ENCODE results near the gene KCNN3. TPM values are rescaled to one million over a fixed set of nuclear protein-coding genes. Genes with fewer than 3 reads are reported as not detected.
"Not testable (repeated sequence)": the region's sequence is repeated elsewhere in the genome, so short reads cannot be mapped to it uniquely, and the experiment has no call there.

The KCNN3 gene
- total and polyA plus RNA-seq, 2 of the 13 experiments (the other 11 are each of a cell fraction or from before 2014, with no cell fraction given), result not detected

- POLR2A ChIA-PET; H3K27me3 ChIP-seq (ENCODE audit: control insufficient read depth in 1 of 2, insufficient read depth in 2 of 2, low read length in 2 of 2); H2AFZ ChIP-seq (ENCODE audit: low read length); ATAC-seq; H3K27ac ChIP-seq (ENCODE audit: extremely low read length, insufficient read depth, low read length); in situ Hi-C loops (cut with HindIII; ENCODE audit: extremely low pct_ligation_motif_present, low pct_unique_long_range_greater_than_20kb); H3K9me3 ChIP-seq (ENCODE audit: low read length); FAIRE-seq; H3K4me2 ChIP-seq (ENCODE audit: low read depth, low read length); H3K4me1 ChIP-seq (ENCODE audit: insufficient read depth, low read length); intact Hi-C loops (cut with micrococcal nuclease; ENCODE audit: unreplicated experiment); H3K4me3 ChIP-seq (replicated peaks in 1 of 3; ENCODE audit: insufficient read depth in 1 of 3, low read depth in 2 of 3, low read length in 3 of 3); BruUV-seq (replicated peaks); H4K20me1 ChIP-seq (ENCODE audit: insufficient read depth, low read length); H3K79me2 ChIP-seq (ENCODE audit: insufficient read depth, low read length); DNase-seq (ENCODE audit: low spot score); H3K36me3 ChIP-seq (replicated peaks in 1 of 2; ENCODE audit: control insufficient read depth in 1 of 2, insufficient read depth in 2 of 2, low read length in 2 of 2); H3K9ac ChIP-seq (ENCODE audit: insufficient read depth, low read depth, low read length): not testable (repeated sequence)
- 72% methylated on average over 9 of the region's 9 CpGs for whole genome bisulfite sequencing (ENCODE audit: low lambda C conversion rate)
- CTCF ChIA-PET (ENCODE audit: low intra/inter-chr PET ratio, low total read pairs), result interaction anchor here (3.6 kb wide), 1 partner anchor 70 kb away, joined by 51 read pairs; no protein-coding TSS in a partner anchor
- TF ChIP-seq NFYC (CRISPR knock-in tag; IDR thresholded peaks at IDR 0.05) (peak; percentile 58), NFYB (CRISPR knock-in tag; IDR thresholded peaks at IDR 0.05) (peak; percentile 65)
Observed at GRCh38 chr1:154671412-154671811, 198.7 kb downstream of the KCNN3 start.

GRCh38 chr1:154670310-154671270 lies 199.5 kb downstream of the KCNN3 start:
- H3K27me3 ChIP-seq (ENCODE audit: control insufficient read depth in 1 of 2, insufficient read depth in 2 of 2, low read length in 2 of 2); H3K4me3 ChIP-seq (replicated peaks in 1 of 3; ENCODE audit: insufficient read depth in 1 of 3, low read depth in 2 of 3, low read length in 3 of 3); intact Hi-C loops (cut with micrococcal nuclease; ENCODE audit: unreplicated experiment); H3K36me3 ChIP-seq (replicated peaks in 1 of 2; ENCODE audit: control insufficient read depth in 1 of 2, insufficient read depth in 2 of 2, low read length in 2 of 2); H3K4me2 ChIP-seq (ENCODE audit: low read depth, low read length); H4K20me1 ChIP-seq (ENCODE audit: insufficient read depth, low read length); H3K9me3 ChIP-seq (ENCODE audit: low read length); H3K27ac ChIP-seq (ENCODE audit: extremely low read length, insufficient read depth, low read length); FAIRE-seq; H3K9ac ChIP-seq (ENCODE audit: insufficient read depth, low read depth, low read length); H3K4me1 ChIP-seq (ENCODE audit: insufficient read depth, low read length); DNase-seq (ENCODE audit: low spot score); H2AFZ ChIP-seq (ENCODE audit: low read length); H3K79me2 ChIP-seq (ENCODE audit: insufficient read depth, low read length); BruUV-seq (replicated peaks); in situ Hi-C loops (cut with HindIII; ENCODE audit: extremely low pct_ligation_motif_present, low pct_unique_long_range_greater_than_20kb): not testable (repeated sequence)
- ChIA-PET POLR2A (interaction anchor here (0.7 to 0.8 kb wide), 2 partner anchors 43 to 111 kb away, joined by 3 read pairs; no protein-coding TSS in a partner anchor), CTCF (ENCODE audit: low intra/inter-chr PET ratio, low total read pairs) (interaction anchor here (1.1 to 3.6 kb wide), 5 partner anchors 71 to 208 kb away, joined by 3 to 51 read pairs (median 13); no protein-coding TSS in a partner anchor)
- ATAC-seq, result peak; percentile 34; the same call in 2 of the 3 replicates
- 51% methylated on average over 14 of the region's 41 CpGs for WGBS (ENCODE audit: low lambda C conversion rate)

All from HepG2 (cell line).